HG02973 (cell line): Measurements from ENCODE around the gene MACF1.
"Not testable (repeated sequence)": the region's sequence is repeated elsewhere in the genome, so short reads cannot be mapped to it uniquely, and the experiment has no call there.

ENCODE experiments used
- ATAC-seq: cut with Tn5 transposase; IDR thresholded peaks from one replicate; pipeline ENCODE4 v1.9.1; 2021; ENCODE audit warnings: moderate library complexity; ENCODE audit not compliant: unreplicated experiment

The MACF1 gene

GRCh38 chr1:39488793-39489566 is 284.5 kb downstream of the MACF1 start:
- no peak for ATAC-seq

GRCh38 chr1:39489567-39490239 is 285.2 kb downstream of the MACF1 start:
- ATAC-seq: no peak

GRCh38 chr1:39490596-39491145 is 286.2 kb downstream of the MACF1 start:
- ATAC-seq: peak; percentile 20

- ATAC-seq: peak; percentile 75
Measured at GRCh38 chr1:39491146-39491921, 286.8 kb downstream of the MACF1 start, which contains the start of gene BMP8A. Gene BMP8A, plus strand, starts transcription at chr1:39491636. Its CDS starts 356 bp downstream, at chr1:39491992.

GRCh38 chr1:39492118-39493042 is 287.9 kb downstream of the MACF1 start:
- ATAC-seq: not testable (repeated sequence)

- not testable (repeated sequence) for ATAC-seq
Measured at GRCh38 chr1:39493043-39493810, 288.7 kb downstream of the MACF1 start.

- no peak for ATAC-seq
Measured at GRCh38 chr1:39494671-39495410, 290.3 kb downstream of the MACF1 start.

- not testable (repeated sequence) for ATAC-seq
Measured at GRCh38 chr1:39496520-39496919, 292.0 kb downstream of the MACF1 start.

- ATAC-seq: no peak
Measured at GRCh38 chr1:39497585-39497984, 293.1 kb downstream of the MACF1 start.

- ATAC-seq: not testable (repeated sequence)
Measured at GRCh38 chr1:39498096-39498710, 293.7 kb downstream of the MACF1 start.

GRCh38 chr1:39498821-39499220 is 294.3 kb downstream of the MACF1 start:
- not testable (repeated sequence) for ATAC-seq

- no peak for ATAC-seq
Measured at GRCh38 chr1:39499668-39500067, 295.2 kb downstream of the MACF1 start.

- ATAC-seq: no peak
Measured at GRCh38 chr1:39500862-39501389, 296.4 kb downstream of the MACF1 start.

GRCh38 chr1:39501666-39502065 is 297.2 kb downstream of the MACF1 start:
- ATAC-seq: no peak

- ATAC-seq: not testable (repeated sequence)
Measured at GRCh38 chr1:39504436-39504835, 299.9 kb downstream of the MACF1 start.

- ATAC-seq: no peak
Measured at GRCh38 chr1:39505289-39505688, 300.8 kb downstream of the MACF1 start.

GRCh38 chr1:39507230-39507928 is 302.9 kb downstream of the MACF1 start:
- ATAC-seq: no peak
